BLaER1 (cell line): ENCODE data around the gene GARNL3.

Experiments
- H3K27ac ChIP-seq: shearing (Covaris generic); formaldehyde crosslinking; 2 replicates; pipeline ENCODE4 v1.8.1; 2022
- H3K27me3 ChIP-seq: shearing (Covaris generic); formaldehyde crosslinking; 2 replicates; pipeline ENCODE4 v1.8.1; 2022
- H3K36me3 ChIP-seq: shearing (Covaris generic); formaldehyde crosslinking; 2 replicates; pipeline ENCODE4 v1.8.1; 2022
- H3K4me1 ChIP-seq: shearing (Covaris generic); formaldehyde crosslinking; 2 replicates; pipeline ENCODE4 v1.8.1; 2022
- H3K4me2 ChIP-seq: shearing (Covaris generic); formaldehyde crosslinking; 2 replicates; pipeline ENCODE4 v1.8.1; 2022
- H3K4me3 ChIP-seq: shearing (Covaris generic); formaldehyde crosslinking; 2 replicates; pipeline ENCODE4 v1.8.1; 2022
- H3K9ac ChIP-seq: shearing (Covaris generic); formaldehyde crosslinking; 2 replicates; pipeline ENCODE4 v1.8.1; 2022
- H3K9me3 ChIP-seq: shearing (Covaris generic); formaldehyde crosslinking; 2 replicates; pipeline ENCODE4 v1.8.1; 2022
- H4K20me1 ChIP-seq: shearing (Covaris generic); formaldehyde crosslinking; 2 replicates; pipeline ENCODE4 v1.8.1; 2022
- Cebpa-rat ChIP-seq: shearing (Covaris generic); IDR thresholded peaks from 2 replicates; pipeline ENCODE4 v1.8.1; 2022

The GARNL3 gene

GRCh38 chr9:127305206-127305837, 40.7 kb downstream of the GARNL3 start:
- Histone ChIP-seq H3K9me3 (no peaks in the 10 kb centered on the region), H3K9ac (no peak overlapping the region), H3K27me3 (no peaks in the 10 kb centered on the region), H3K4me1 (peaks cover 22% of the 10 kb centered on the region), H4K20me1 (no peaks in the 10 kb centered on the region), H3K36me3 (no peaks in the 10 kb centered on the region), H3K27ac (no peak overlapping the region), H3K4me3 (no peak overlapping the region), H3K4me2 (peak overlapping the region; percentile 29)
- no peak for TF ChIP-seq Cebpa-rat

GRCh38 chr9:127305838-127306226, 41.3 kb downstream of the GARNL3 start:
- TF ChIP-seq Cebpa-rat = no peak
- H3K4me3 ChIP-seq = no peak overlapping the region
- no peak overlapping the region for H3K9ac ChIP-seq
- no peaks in the 10 kb centered on the region for H4K20me1 ChIP-seq
- H3K27me3 ChIP-seq = no peaks in the 10 kb centered on the region
- no peaks in the 10 kb centered on the region for H3K36me3 ChIP-seq
- no peaks in the 10 kb centered on the region for H3K9me3 ChIP-seq
- H3K27ac ChIP-seq = no peak overlapping the region
- no peak overlapping the region for H3K4me2 ChIP-seq
- H3K4me1 ChIP-seq = peaks cover 19% of the 10 kb centered on the region

GRCh38 chr9:127307802-127308201, 43.2 kb downstream of the GARNL3 start:
- TF ChIP-seq Cebpa-rat = no peak

GRCh38 chr9:127308652-127309434, 44.3 kb downstream of the GARNL3 start:
- Histone ChIP-seq H3K4me1 (peaks cover 12% of the 10 kb centered on the region), H3K9ac (no peak overlapping the region), H3K4me2 (no peak overlapping the region), H3K27ac (no peak overlapping the region), H3K9me3 (no peaks in the 10 kb centered on the region), H3K4me3 (no peak overlapping the region), H3K36me3 (peaks cover 2% of the 10 kb centered on the region; the same call in 1 of the 2 replicates), H4K20me1 (no peaks in the 10 kb centered on the region), H3K27me3 (no peaks in the 10 kb centered on the region)
- peak; percentile 65; the same call in 1 of the 2 replicates for TF ChIP-seq Cebpa-rat

More at GRCh38 chr9:127307802-127308201, 43.2 kb downstream of the GARNL3 start:
- H3K4me1 ChIP-seq = peaks cover 12% of the 10 kb centered on the region
- H3K27ac ChIP-seq = no peak overlapping the region
- H3K36me3 ChIP-seq = no peaks in the 10 kb centered on the region
- no peak overlapping the region for H3K4me2 ChIP-seq
- no peaks in the 10 kb centered on the region for H3K27me3 ChIP-seq
- H3K9me3 ChIP-seq = no peaks in the 10 kb centered on the region
- no peaks in the 10 kb centered on the region for H4K20me1 ChIP-seq
- H3K9ac ChIP-seq = no peak overlapping the region
- no peak overlapping the region for H3K4me3 ChIP-seq

GRCh38 chr9:127309715-127310114, 45.1 kb downstream of the GARNL3 start:
- H3K27me3 ChIP-seq = no peaks in the 10 kb centered on the region
- no peak overlapping the region for H3K9ac ChIP-seq
- peaks cover 12% of the 10 kb centered on the region for H3K4me1 ChIP-seq
- TF ChIP-seq Cebpa-rat = no peak
- no peak overlapping the region for H3K4me2 ChIP-seq
- H3K27ac ChIP-seq = no peak overlapping the region
- H3K36me3 ChIP-seq = peaks cover 6% of the 10 kb centered on the region; the same call in 1 of the 2 replicates
- H3K4me3 ChIP-seq = no peak overlapping the region
- no peaks in the 10 kb centered on the region for H4K20me1 ChIP-seq
- no peaks in the 10 kb centered on the region for H3K9me3 ChIP-seq

GRCh38 chr9:127311239-127311741, 46.7 kb downstream of the GARNL3 start:
- no peak overlapping the region for H3K4me2 ChIP-seq
- H3K4me1 ChIP-seq = no peaks in the 10 kb centered on the region
- H3K4me3 ChIP-seq = no peak overlapping the region
- H3K9me3 ChIP-seq = no peaks in the 10 kb centered on the region
- no peaks in the 10 kb centered on the region for H3K27me3 ChIP-seq
- H3K36me3 ChIP-seq = peaks cover 11% of the 10 kb centered on the region; the same call in 1 of the 2 replicates
- H4K20me1 ChIP-seq = no peaks in the 10 kb centered on the region
- no peak for TF ChIP-seq Cebpa-rat
- H3K27ac ChIP-seq = no peak overlapping the region
- H3K9ac ChIP-seq = no peak overlapping the region

- no peak overlapping the region for H3K4me2 ChIP-seq
- no peak overlapping the region for H3K27ac ChIP-seq
- no peaks in the 10 kb centered on the region for H3K27me3 ChIP-seq
Observed at GRCh38 chr9:127313042-127313560, 48.5 kb downstream of the GARNL3 start.

GRCh38 chr9:127314911-127315310, 50.3 kb downstream of the GARNL3 start:
- TF ChIP-seq Cebpa-rat = no peak
- peaks cover 11% of the 10 kb centered on the region; the same call in 1 of the 2 replicates for H3K36me3 ChIP-seq

More at GRCh38 chr9:127313042-127313560, 48.5 kb downstream of the GARNL3 start:
- no peak for TF ChIP-seq Cebpa-rat
- Histone ChIP-seq H3K4me1 (no peaks in the 10 kb centered on the region), H3K36me3 (peaks cover 11% of the 10 kb centered on the region; the same call in 1 of the 2 replicates), H4K20me1 (no peaks in the 10 kb centered on the region), H3K9me3 (no peaks in the 10 kb centered on the region), H3K4me3 (no peak overlapping the region), H3K9ac (no peak overlapping the region)

GRCh38 chr9:127316586-127317323, 52.2 kb downstream of the GARNL3 start:
- H3K9ac ChIP-seq = no peak overlapping the region
- H4K20me1 ChIP-seq = no peaks in the 10 kb centered on the region
- no peaks in the 10 kb centered on the region for H3K27me3 ChIP-seq
- no peaks in the 10 kb centered on the region for H3K9me3 ChIP-seq
- no peak overlapping the region for H3K4me2 ChIP-seq
- no peaks in the 10 kb centered on the region for H3K4me1 ChIP-seq
- H3K27ac ChIP-seq = no peak overlapping the region
- H3K4me3 ChIP-seq = no peak overlapping the region
- TF ChIP-seq Cebpa-rat = no peak
- H3K36me3 ChIP-seq = peaks cover 11% of the 10 kb centered on the region; the same call in 1 of the 2 replicates

More at GRCh38 chr9:127314911-127315310, 50.3 kb downstream of the GARNL3 start:
- Histone ChIP-seq H3K9me3 (no peaks in the 10 kb centered on the region), H3K4me2 (no peak overlapping the region), H3K27me3 (no peaks in the 10 kb centered on the region), H3K9ac (no peak overlapping the region), H4K20me1 (no peaks in the 10 kb centered on the region), H3K4me3 (no peak overlapping the region), H3K4me1 (no peaks in the 10 kb centered on the region), H3K27ac (no peak overlapping the region)
